DND-41 (cell line): ENCODE measurements around the gene F2R.
"Not testable (repeated sequence)": the region's sequence is repeated elsewhere in the genome, so short reads cannot be mapped to it uniquely, and the experiment has no call there.

Source experiments
- ATAC-seq: fragments of 200-7000 bp; cut with Tn5 transposase; 3 replicates; pipeline ENCODE4 v1.9.1; 2021; ENCODE audit warnings: low read depth; ENCODE audit not compliant: insufficient read depth
- DNase-seq: peaks from one replicate; pipeline ENCODE4 v3.0.0-alpha.2; 2020
- H2AFZ ChIP-seq: 2 replicates; pipeline ENCODE4 v1.6.0; 2012; ENCODE audit warnings: low read depth, low read length
- H3K27ac ChIP-seq: 2 replicates; pipeline ENCODE4 v1.5.1; 2012; ENCODE audit warnings: low read length, inconsistent platforms
- H3K27me3 ChIP-seq: fragments of 200-600 bp; sonication (generic); 2 replicates; pipeline ENCODE4 v1.6.0; 2012; ENCODE audit warnings: low read length, mild to moderate bottlenecking, inconsistent platforms; ENCODE audit not compliant: insufficient read depth, poor library complexity
- H3K36me3 ChIP-seq: 2 replicates; pipeline ENCODE4 v1.5.1; 2012; ENCODE audit warnings: low read length, inconsistent platforms; ENCODE audit not compliant: insufficient read depth
- H3K4me1 ChIP-seq: 2 replicates; pipeline ENCODE4 v1.5.1; 2012; ENCODE audit warnings: mild to moderate bottlenecking, low read length; ENCODE audit not compliant: insufficient read depth
- H3K4me2 ChIP-seq: 2 replicates; pipeline ENCODE4 v1.6.0; 2012; ENCODE audit warnings: mild to moderate bottlenecking, moderate library complexity, low read length, inconsistent platforms; ENCODE audit not compliant: insufficient read depth
- H3K4me3 ChIP-seq, 2 experiments: fragments of 200-600 bp in 1 of 2; shearing (Covaris generic) in 1 of 2; 2 replicates each; pipeline ENCODE4 v1.5.1; 2012 to 2016; ENCODE audit warnings: inconsistent platforms in 2 of 2, low read length in 2 of 2, mild to moderate bottlenecking in 2 of 2, low read depth in 1 of 2, moderate library complexity in 1 of 2
- H3K79me2 ChIP-seq: 2 replicates; pipeline ENCODE4 v1.6.0; 2012; ENCODE audit warnings: low read length, inconsistent platforms; ENCODE audit not compliant: insufficient read depth
- H3K9ac ChIP-seq: 2 replicates; pipeline ENCODE4 v1.6.0; 2012; ENCODE audit warnings: low read depth, mild to moderate bottlenecking, inconsistent platforms, low read length, moderate library complexity
- H3K9me3 ChIP-seq: 2 replicates; pipeline ENCODE4 v1.5.1; 2012; ENCODE audit warnings: low read length, moderate library complexity, mild to moderate bottlenecking, inconsistent platforms; ENCODE audit not compliant: insufficient read depth, severe bottlenecking
- H4K20me1 ChIP-seq: 2 replicates; pipeline ENCODE4 v1.6.0; 2012; ENCODE audit warnings: low read length; ENCODE audit not compliant: insufficient read depth
- CTCF ChIP-seq: IDR thresholded peaks from 2 replicates; pipeline ENCODE4 v1.5.1; 2012; ENCODE audit warnings: borderline replicate concordance, low read length, moderate library complexity, mild to moderate bottlenecking; ENCODE audit not compliant: poor library complexity, severe bottlenecking; ENCODE audit errors: extremely low read depth
- EZH2 ChIP-seq: IDR thresholded peaks from 3 replicates; pipeline ENCODE4 v1.6.1; 2012; ENCODE audit warnings: borderline replicate concordance, low read depth, mild to moderate bottlenecking, moderate library complexity, low read length, inconsistent platforms; ENCODE audit not compliant: severe bottlenecking

The F2R gene

GRCh38 chr5:76736679-76737556, 21.0 kb downstream of the F2R start:
- H3K9ac ChIP-seq: no peak overlapping the region
- no peaks in the 10 kb centered on the region for H3K9me3 ChIP-seq
- H3K79me2 ChIP-seq: no peaks in the 10 kb centered on the region
- TF ChIP-seq EZH2 (no peak), CTCF (no peak)
- H3K4me2 ChIP-seq: no peak overlapping the region
- H3K27me3 ChIP-seq: no peaks in the 10 kb centered on the region
- H3K4me1 ChIP-seq: no peaks in the 10 kb centered on the region
- DNase-seq (no peak), ATAC-seq (no peak)
- H3K36me3 ChIP-seq: no peaks in the 10 kb centered on the region
- no peaks in the 10 kb centered on the region for H4K20me1 ChIP-seq
- H3K4me3 ChIP-seq: no peak overlapping the region
- no peak overlapping the region for H2AFZ ChIP-seq
- H3K27ac ChIP-seq: no peak overlapping the region

- H3K79me2 ChIP-seq: no peaks in the 10 kb centered on the region
- no peaks in the 10 kb centered on the region for H3K36me3 ChIP-seq
- no peak overlapping the region for H2AFZ ChIP-seq
- H3K4me3 ChIP-seq: no peak overlapping the region
- TF ChIP-seq EZH2: no peak
- H3K27me3 ChIP-seq: no peaks in the 10 kb centered on the region
- ATAC-seq (no peak), DNase-seq (no peak)
- no peak overlapping the region for H3K4me2 ChIP-seq
- H3K27ac ChIP-seq: no peak overlapping the region
- no peak overlapping the region for H3K9ac ChIP-seq
- no peaks in the 10 kb centered on the region for H4K20me1 ChIP-seq
- H3K4me1 ChIP-seq: no peaks in the 10 kb centered on the region
- no peaks in the 10 kb centered on the region for H3K9me3 ChIP-seq
Measured at GRCh38 chr5:76737846-76738245, 21.9 kb downstream of the F2R start.

GRCh38 chr5:76741506-76741905, 25.6 kb downstream of the F2R start:
- H3K79me2 ChIP-seq, H3K36me3 ChIP-seq, H3K4me3 ChIP-seq, DNase-seq, H4K20me1 ChIP-seq, ATAC-seq, H3K4me1 ChIP-seq, H3K9me3 ChIP-seq, H3K27me3 ChIP-seq, H3K4me2 ChIP-seq, H3K27ac ChIP-seq, H3K9ac ChIP-seq, H2AFZ ChIP-seq: not testable (repeated sequence)

GRCh38 chr5:76742583-76742982, 26.7 kb downstream of the F2R start:
- no peaks in the 10 kb centered on the region for H3K4me1 ChIP-seq
- no peak for DNase-seq
- no peak for ATAC-seq
- no peak overlapping the region for H2AFZ ChIP-seq
- no peak overlapping the region for H3K27ac ChIP-seq
- H3K9ac ChIP-seq: no peak overlapping the region
- H4K20me1 ChIP-seq: no peaks in the 10 kb centered on the region
- no peaks in the 10 kb centered on the region for H3K9me3 ChIP-seq
- no peak overlapping the region for H3K4me3 ChIP-seq
- no peaks in the 10 kb centered on the region for H3K27me3 ChIP-seq
- H3K4me2 ChIP-seq: no peak overlapping the region
- H3K79me2 ChIP-seq: no peaks in the 10 kb centered on the region
- H3K36me3 ChIP-seq: no peaks in the 10 kb centered on the region
- TF ChIP-seq EZH2 (no peak), CTCF (no peak)
